WTC11 (cell line): ENCODE data around the gene DDRGK1. TPM values are rescaled to one million over a fixed set of nuclear protein-coding genes. Genes with fewer than 3 reads are reported as not detected.
A peak's percentile ranks its signal among the peaks of the same experiment; 100 is the strongest.

Experiments
- ATAC-seq: fragments of 200-7000 bp; cut with Tn5 transposase; 2 replicates; pipeline ENCODE4 v1.10.0; 2021; ENCODE audit warnings: mild to moderate bottlenecking, moderate library complexity
- CTCF ChIA-PET: fragments of 300-600 bp; sonication (Branson Sonifier 250); formaldehyde crosslinking; loops from one replicate; lab custom pipeline; 2021; ENCODE audit warnings: antibody characterized with exemption; lab: Charles Lee
- POLR2A ChIA-PET: fragments of 350-600 bp; sonication (Branson Sonifier 250); formaldehyde crosslinking; loops from one replicate; lab custom pipeline; 2021; ENCODE audit warnings: antibody characterized with exemption; lab: Charles Lee
- DNase-seq: peaks from one replicate; pipeline ENCODE4 v3.0.0; 2021; ENCODE audit warnings: low spot score
- H3K27ac Mint-ChIP-seq: 2 replicates; pipeline ENCODE4 v1.8.0; 2021; ENCODE audit warnings: mixed read lengths
- H3K27me3 Mint-ChIP-seq: 2 replicates; pipeline ENCODE4 v1.8.0; 2021; ENCODE audit warnings: low read depth, mild to moderate bottlenecking, moderate library complexity, mixed read lengths
- H3K36me3 Mint-ChIP-seq: 2 replicates; pipeline ENCODE4 v1.8.0; 2021; ENCODE audit warnings: mixed read lengths
- H3K4me1 Mint-ChIP-seq: 2 replicates; pipeline ENCODE4 v1.8.0; 2022; ENCODE audit warnings: mixed read lengths
- H3K4me3 Mint-ChIP-seq: 2 replicates; pipeline ENCODE4 v1.8.0; 2021; ENCODE audit warnings: mild to moderate bottlenecking, moderate library complexity, mixed read lengths
- H3K9me3 Mint-ChIP-seq: 2 replicates; pipeline ENCODE4 v1.8.0; 2021; ENCODE audit warnings: mixed read lengths
- AR ChIP-seq: fragments of 250-450 bp; sonication (Bioruptor Pico); IDR thresholded peaks from 2 replicates; pipeline ENCODE4 v1.9.0; 2021; ENCODE audit warnings: mild to moderate bottlenecking
- CBFB ChIP-seq: sonication (generic); formaldehyde crosslinking; IDR thresholded peaks from 2 replicates; pipeline ENCODE4 v1.8.1; 2022; ENCODE audit warnings: mild to moderate bottlenecking, low read depth, missing genetic modification reagents
- ERG ChIP-seq: fragments of 250-450 bp; sonication (Bioruptor Pico); IDR thresholded peaks from 2 replicates; pipeline ENCODE4 v1.8.0; 2021; ENCODE audit warnings: mild to moderate bottlenecking
- ESRRA ChIP-seq: sonication (generic); formaldehyde crosslinking; IDR thresholded peaks from 2 replicates; pipeline ENCODE4 v1.8.1; 2022; ENCODE audit warnings: mild to moderate bottlenecking, missing genetic modification reagents, borderline replicate concordance
- ETV6 ChIP-seq: sonication (generic); formaldehyde crosslinking; IDR thresholded peaks from 2 replicates; pipeline ENCODE4 v1.8.1; 2022; ENCODE audit warnings: mild to moderate bottlenecking, missing genetic modification reagents
- FOXP4 ChIP-seq: sonication (generic); formaldehyde crosslinking; IDR thresholded peaks from 2 replicates; pipeline ENCODE4 v1.8.0; 2022; ENCODE audit warnings: mild to moderate bottlenecking, missing genetic modification reagents
- GABPB1 ChIP-seq: sonication (generic); formaldehyde crosslinking; IDR thresholded peaks from 2 replicates; pipeline ENCODE4 v1.8.1; 2023; ENCODE audit warnings: mild to moderate bottlenecking, missing genetic modification reagents
- HMGXB4 ChIP-seq: sonication (generic); formaldehyde crosslinking; IDR thresholded peaks from 2 replicates; pipeline ENCODE4 v1.8.1; 2023; ENCODE audit warnings: mild to moderate bottlenecking, moderate library complexity, missing genetic modification reagents
- MAX ChIP-seq: sonication (generic); formaldehyde crosslinking; IDR thresholded peaks from 2 replicates; pipeline ENCODE4 v1.8.0; 2022; ENCODE audit warnings: mild to moderate bottlenecking, missing genetic modification reagents
- MLX ChIP-seq: sonication (generic); formaldehyde crosslinking; IDR thresholded peaks from 2 replicates; pipeline ENCODE4 v1.8.1; 2023; ENCODE audit warnings: mild to moderate bottlenecking, missing genetic modification reagents, moderate library complexity
- NFATC4 ChIP-seq: fragments of 250-450 bp; sonication (Bioruptor Pico); IDR thresholded peaks from 2 replicates; pipeline ENCODE4 v1.9.0; 2021; ENCODE audit warnings: mild to moderate bottlenecking
- SMAD3 ChIP-seq: sonication (generic); formaldehyde crosslinking; IDR thresholded peaks from 2 replicates; pipeline ENCODE4 v1.8.0; 2022; ENCODE audit warnings: missing genetic modification reagents, mild to moderate bottlenecking, borderline replicate concordance
- TEAD4 ChIP-seq: sonication (generic); formaldehyde crosslinking; IDR thresholded peaks from 2 replicates; pipeline ENCODE4 v1.8.0; 2022; ENCODE audit warnings: mild to moderate bottlenecking, missing genetic modification reagents
- ZMAT4 ChIP-seq: fragments of 250-450 bp; sonication (Bioruptor Pico); IDR thresholded peaks from 2 replicates; pipeline ENCODE4 v1.9.0; 2021; ENCODE audit warnings: mild to moderate bottlenecking
- total RNA-seq: library from RNA; stranded (reverse); gene quantifications from 3 replicates; pipeline ENCODE4 v1.2.3, GENCODE V29; 2021

The DDRGK1 gene
- total RNA-seq, 1 experiment from 2014 or later, result 46.4 TPM

- TF ChIP-seq HMGXB4 (CRISPR knock-in tag), result 0 out of 2 replicates have a peak, but pooled peaks have one; percentile 33
- no peak for TF ChIP-seq MLX (CRISPR knock-in tag)
- no peak for TF ChIP-seq AR (CRISPR knock-in tag)
These were observed 4.9 kb upstream of the DDRGK1 start, which contains the start of gene ITPA (continued) for GRCh38 chr20:3209257-3209945.

GRCh38 chr20:3208786-3209256, 4.3 kb upstream of the DDRGK1 start:
- peak overlapping the region; percentile 89 for H3K27ac Mint-ChIP-seq
- H3K4me1 Mint-ChIP-seq, result peaks cover 13% of the 10 kb centered on the region
- DNase-seq, result no peak
- no peak; the same call in 1 of the 2 replicates for ATAC-seq
- peak overlapping the region; percentile 88 for H3K4me3 Mint-ChIP-seq
- no peaks in the 10 kb centered on the region for H3K27me3 Mint-ChIP-seq
- H3K9me3 Mint-ChIP-seq, result no peaks in the 10 kb centered on the region
- H3K36me3 Mint-ChIP-seq, result peaks cover 13% of the 10 kb centered on the region
- TF ChIP-seq TEAD4 (CRISPR knock-in tag) (no peak), ERG (CRISPR knock-in tag) (no peak), MAX (CRISPR knock-in tag) (no peak)
- ChIA-PET POLR2A (interaction anchor here (0.6 to 1.6 kb wide), 2 partner anchors 30 to 1518 kb away, joined by 3 to 5 read pairs; partner anchors contain the start of gene SLC4A11), CTCF (interaction anchor here (0.6 to 3.1 kb wide), 5 partner anchors 10 to 155 kb away, joined by 3 to 16 read pairs (median 5); no protein-coding TSS in a partner anchor)

- ATAC-seq (peak; percentile 8), DNase-seq (no peak)
- no peaks in the 10 kb centered on the region for H3K9me3 Mint-ChIP-seq
- no peaks in the 10 kb centered on the region for H3K27me3 Mint-ChIP-seq
- H3K27ac Mint-ChIP-seq, result peak overlapping the region; percentile 95
- peaks cover 30% of the 10 kb centered on the region for H3K36me3 Mint-ChIP-seq
- ChIA-PET POLR2A (no interaction called here), CTCF (interaction anchor here (0.7 to 2.0 kb wide), 5 partner anchors 15 to 172 kb away, joined by 3 to 8 read pairs (median 5); partner anchors contain the start of gene SLC4A11)
- H3K4me3 Mint-ChIP-seq, result peak overlapping the region; percentile 94
- peaks cover 9% of the 10 kb centered on the region for H3K4me1 Mint-ChIP-seq
- TF ChIP-seq MAX (CRISPR knock-in tag), result no peak
- no peak for TF ChIP-seq ZMAT4
- TF ChIP-seq ETV6, result no peak
- no peak for TF ChIP-seq FOXP4 (CRISPR knock-in tag)
- TF ChIP-seq HMGXB4 (CRISPR knock-in tag), result no peak; the same call in 1 of the 2 replicates
- TF ChIP-seq SMAD3 (CRISPR knock-in tag), result no peak
- TF ChIP-seq GABPB1 (CRISPR knock-in tag), result 0 out of 2 replicates have a peak, but pooled peaks have one; percentile 11
- no peak for TF ChIP-seq ESRRA (CRISPR knock-in tag)
- no peak for TF ChIP-seq CBFB (CRISPR knock-in tag)
- TF ChIP-seq NFATC4 (CRISPR knock-in tag), result no peak
These were observed 963 bp downstream of the DDRGK1 start for GRCh38 chr20:3203315-3204123.
